Omental fat pad (tissue), 4 donors: ENCODE results near the gene TACR2. TPM values are rescaled to one million over a fixed set of nuclear protein-coding genes. Genes with fewer than 3 reads are reported as not detected.

ENCODE experiments used
- ATAC-seq: fragments of 150-250 bp; one replicate; pipeline ENCODE4 v1.9.1; 2016; ENCODE audit warnings: mild to moderate bottlenecking, moderate library complexity; ENCODE audit not compliant: low FRiP score
- DNase-seq: peaks from one replicate; pipeline ENCODE4 v3.0.0-alpha.2; 2019; ENCODE audit warnings: low spot score
- total RNA-seq, 4 donors: library from RNA; depleted of rRNA; stranded (reverse); fragments of >200 nt; gene quantifications; one replicate each; pipeline ENCODE4 v1.1.0, GENCODE V29; 2016
- TF ChIP-seq, protein P1 (sequence below), 3 donors: fragments of 450-650 bp; IDR thresholded peaks; one replicate each; pipeline ENCODE4 v1.5.1; 2016 to 2017; ENCODE audit warnings: antibody characterized with exemption in 3 of 3, mild to moderate bottlenecking in 3 of 3, moderate library complexity in 2 of 3

TACR2 gene
- total RNA-seq, 4 donors from 2014 or later: 0.44 to 0.96 (median 0.74) TPM; not detected in 1

DNA sequence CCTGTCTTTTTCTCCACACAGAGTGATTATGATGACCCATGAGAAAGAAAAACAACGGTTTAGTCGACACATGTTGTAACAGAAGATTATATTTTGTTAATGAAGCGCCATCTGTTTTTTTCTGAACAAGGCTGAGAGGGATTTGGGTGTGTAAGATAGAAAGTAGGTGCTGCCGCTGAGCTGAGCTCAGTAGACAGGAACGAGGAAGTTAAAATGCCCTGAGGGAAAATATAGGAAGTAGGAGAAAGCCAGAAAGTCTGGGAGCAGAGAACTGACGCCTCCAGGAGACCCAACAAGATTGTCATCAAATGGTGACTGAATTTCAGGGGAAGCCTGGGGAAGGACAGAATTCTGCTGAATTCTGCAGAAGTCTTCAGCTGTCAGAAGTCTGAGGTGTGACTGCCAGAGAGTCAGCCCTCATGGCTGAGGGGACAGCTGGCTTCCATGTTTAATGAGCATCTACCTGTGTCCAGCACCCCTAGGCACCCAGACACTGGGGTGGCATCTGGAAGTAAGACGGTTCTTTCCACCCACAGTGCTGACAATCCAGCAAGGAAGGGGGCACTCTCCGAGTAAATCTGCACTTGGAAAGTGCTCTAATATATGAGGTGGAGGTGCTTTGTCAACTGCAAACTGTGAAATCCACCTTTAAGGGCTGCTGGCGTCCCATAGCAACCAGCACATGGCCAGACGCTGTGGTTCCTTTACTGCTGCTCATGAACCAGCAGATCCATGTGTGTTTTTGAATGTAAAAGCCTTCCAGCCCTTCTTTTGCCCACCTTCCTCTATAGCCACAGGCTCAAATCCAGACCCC, 22.0 kb upstream of the TACR2 start:
- DNase-seq (no peak), ATAC-seq (no peak)

DNA sequence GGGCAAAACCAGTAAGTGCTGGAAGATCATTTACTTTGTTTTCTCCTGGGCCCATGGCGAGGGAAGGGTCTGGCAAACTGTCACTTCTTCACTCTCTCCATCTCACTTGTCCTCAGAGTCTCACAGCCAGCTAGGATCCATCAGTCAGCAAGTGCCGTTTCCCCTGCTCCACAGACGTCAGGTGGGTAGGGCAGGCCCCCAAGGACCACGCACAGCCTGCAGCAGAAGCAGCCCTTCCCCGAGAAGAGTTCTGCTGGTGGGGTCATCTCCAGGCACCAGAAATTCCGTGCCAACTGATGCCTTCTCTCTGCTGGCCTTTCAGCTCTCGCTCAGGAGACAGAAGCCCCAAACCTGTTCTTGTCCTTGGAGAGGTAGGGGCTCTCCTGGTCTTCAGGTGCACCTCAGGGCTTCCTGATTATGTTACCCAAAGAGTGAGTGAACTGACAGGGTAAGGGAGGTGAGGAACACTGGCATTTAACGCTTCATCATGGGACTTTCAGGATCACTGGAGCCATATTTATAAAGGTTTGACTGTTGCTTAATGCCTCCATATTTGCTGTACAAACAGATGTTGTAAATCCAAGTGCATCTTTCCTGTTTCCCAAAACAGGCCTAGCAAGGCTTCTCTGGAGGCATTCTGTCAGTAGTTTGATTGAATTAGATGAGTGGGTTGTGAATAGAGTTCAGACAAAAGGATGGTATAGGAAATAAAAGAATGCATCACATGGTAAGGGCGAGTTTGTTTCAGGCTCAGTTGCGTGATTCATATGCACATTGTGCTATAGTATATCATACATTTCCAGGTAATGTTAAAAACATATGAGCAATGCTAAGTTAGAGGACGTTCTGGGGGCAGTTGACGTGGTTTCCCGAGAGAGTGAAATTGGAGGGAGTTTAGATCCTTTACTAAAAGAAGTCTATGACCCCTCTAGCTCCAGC, 20.9 kb upstream of the TACR2 start:
- ATAC-seq (no peak), DNase-seq (no peak)
- TF ChIP-seq, protein P1, sequence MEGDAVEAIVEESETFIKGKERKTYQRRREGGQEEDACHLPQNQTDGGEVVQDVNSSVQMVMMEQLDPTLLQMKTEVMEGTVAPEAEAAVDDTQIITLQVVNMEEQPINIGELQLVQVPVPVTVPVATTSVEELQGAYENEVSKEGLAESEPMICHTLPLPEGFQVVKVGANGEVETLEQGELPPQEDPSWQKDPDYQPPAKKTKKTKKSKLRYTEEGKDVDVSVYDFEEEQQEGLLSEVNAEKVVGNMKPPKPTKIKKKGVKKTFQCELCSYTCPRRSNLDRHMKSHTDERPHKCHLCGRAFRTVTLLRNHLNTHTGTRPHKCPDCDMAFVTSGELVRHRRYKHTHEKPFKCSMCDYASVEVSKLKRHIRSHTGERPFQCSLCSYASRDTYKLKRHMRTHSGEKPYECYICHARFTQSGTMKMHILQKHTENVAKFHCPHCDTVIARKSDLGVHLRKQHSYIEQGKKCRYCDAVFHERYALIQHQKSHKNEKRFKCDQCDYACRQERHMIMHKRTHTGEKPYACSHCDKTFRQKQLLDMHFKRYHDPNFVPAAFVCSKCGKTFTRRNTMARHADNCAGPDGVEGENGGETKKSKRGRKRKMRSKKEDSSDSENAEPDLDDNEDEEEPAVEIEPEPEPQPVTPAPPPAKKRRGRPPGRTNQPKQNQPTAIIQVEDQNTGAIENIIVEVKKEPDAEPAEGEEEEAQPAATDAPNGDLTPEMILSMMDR (IDR thresholded peaks at IDR 0.05): no peak

More for the DNA sequence above, 22.0 kb upstream of the TACR2 start:
- TF ChIP-seq, protein P1 (IDR thresholded peaks at IDR 0.05): no peak

DNA sequence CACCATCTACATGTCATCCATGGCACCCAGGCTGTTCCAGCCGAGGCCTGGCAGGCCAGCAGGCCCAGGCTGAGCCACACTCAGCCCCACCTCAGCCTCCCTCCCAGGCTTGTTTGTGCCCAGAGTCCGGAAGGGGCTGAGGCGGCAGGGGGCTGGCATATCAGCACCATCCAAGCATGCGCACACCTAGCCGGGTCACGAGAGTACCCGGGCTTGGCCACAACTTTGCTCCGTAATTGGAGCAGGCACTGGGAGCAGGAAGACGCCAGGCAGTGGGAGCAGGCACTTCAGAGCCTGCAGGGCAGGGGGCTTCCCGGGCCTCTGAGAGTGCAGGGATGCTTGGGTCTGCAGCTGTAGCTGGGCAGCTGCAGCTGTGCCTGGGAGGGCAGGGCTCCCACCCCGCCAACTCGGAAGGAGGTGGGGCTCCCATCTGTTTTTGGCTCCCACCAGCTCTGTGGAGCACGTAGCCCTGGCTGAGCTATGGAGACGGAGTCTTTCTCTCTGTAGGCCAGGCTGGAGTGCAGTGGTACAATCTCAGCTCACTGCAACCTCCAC, 19.3 kb upstream of the TACR2 start:
- ATAC-seq (no peak), DNase-seq (no peak)
- TF ChIP-seq, protein P1 (IDR thresholded peaks at IDR 0.05): no peak

DNA sequence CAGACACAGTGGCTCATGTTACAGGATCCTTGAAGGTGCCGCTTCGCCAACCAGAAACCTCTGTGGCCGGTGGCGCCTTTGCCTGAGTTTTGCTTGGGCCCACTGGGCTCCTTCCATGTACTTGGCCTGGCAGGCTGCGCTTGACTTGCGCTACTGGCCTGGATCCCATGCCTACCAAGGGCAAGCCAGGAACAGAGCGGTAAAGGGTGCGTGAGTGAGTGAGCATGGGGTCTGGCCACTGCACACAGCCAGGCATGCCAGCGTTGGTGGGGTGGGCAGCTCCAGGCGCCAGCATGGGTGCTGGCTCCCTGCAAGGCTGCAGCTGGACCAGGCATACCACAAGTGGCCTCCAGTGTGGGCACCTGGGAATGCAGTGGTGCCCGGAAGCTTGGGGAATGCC, 18.2 kb upstream of the TACR2 start:
- no peak for ATAC-seq
- TF ChIP-seq, protein P1 (IDR thresholded peaks at IDR 0.05): no peak
- no peak for DNase-seq

DNA sequence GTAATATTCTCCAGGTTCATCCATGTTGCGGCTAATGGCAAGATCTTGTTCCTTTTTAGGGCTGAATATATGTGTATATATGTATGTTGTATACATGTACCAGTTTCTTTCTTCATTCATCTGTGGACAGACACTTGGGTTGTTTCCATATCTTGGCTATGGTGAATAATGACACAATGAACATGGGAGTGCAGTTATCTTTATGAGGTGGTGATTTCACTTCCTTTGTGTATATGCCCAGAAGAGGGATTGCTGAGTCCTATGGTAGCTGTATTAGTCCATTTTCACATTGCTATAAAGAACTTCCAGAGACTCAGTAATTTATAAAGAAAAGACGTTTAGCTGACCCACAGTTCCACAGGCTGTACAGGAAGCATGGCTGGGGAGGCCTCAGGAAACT, 17.5 kb upstream of the TACR2 start:
- ATAC-seq: no peak
- TF ChIP-seq, protein P1 (IDR thresholded peaks at IDR 0.05): no peak

DNA sequence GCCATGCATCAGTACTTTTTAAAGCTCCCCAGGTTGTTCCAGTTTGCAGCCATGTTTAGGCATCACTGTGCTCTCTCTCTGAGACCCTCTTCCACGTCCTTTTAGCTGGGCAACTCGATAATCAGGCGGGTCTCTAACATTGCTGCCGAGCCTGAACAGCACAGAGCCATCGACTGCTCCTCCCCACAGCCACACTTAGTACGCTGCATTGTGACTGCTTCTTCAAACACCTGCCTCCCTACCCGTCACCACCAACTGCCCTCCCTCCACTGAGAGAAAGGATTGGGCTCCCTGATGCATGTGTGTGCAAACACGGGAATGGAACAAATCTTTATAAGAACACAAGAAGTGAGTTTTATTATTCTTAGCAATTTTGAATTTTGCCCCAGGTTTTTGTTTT, 11.4 kb upstream of the TACR2 start:
- no peak for ATAC-seq
- TF ChIP-seq, protein P1 (IDR thresholded peaks at IDR 0.05): no peak
- no peak for DNase-seq

More for the DNA sequence above, 17.5 kb upstream of the TACR2 start:
- no peak for DNase-seq
